HCT116 (cell line): ENCODE data around the gene NUFIP2.

ENCODE experiments used
- EZH2 ChIP-seq: fragments of 200-600 bp; sonication (generic); IDR thresholded peaks from 2 replicates; pipeline ENCODE4 v1.6.1; 2017; ENCODE audit warnings: antibody characterized with exemption, mixed run types
- JUND ChIP-seq: IDR thresholded peaks from 2 replicates; pipeline ENCODE4 v1.6.1; 2012
- POLR2AphosphoS5 ChIP-seq: IDR thresholded peaks from 2 replicates; pipeline ENCODE4 v1.6.1; 2011; ENCODE audit warnings: mild to moderate bottlenecking, low read depth, low read length, moderate library complexity
- SIN3A ChIP-seq: IDR thresholded peaks from 2 replicates; pipeline ENCODE4 v1.6.1; 2012; ENCODE audit warnings: low read depth
- TCF7L2 ChIP-seq: IDR thresholded peaks from 2 replicates; pipeline ENCODE4 v1.7.0; 2011; ENCODE audit warnings: borderline replicate concordance, inconsistent platforms; ENCODE audit not compliant: insufficient read depth, insufficient read length; ENCODE audit errors: extremely low read depth
- YY1 ChIP-seq: IDR thresholded peaks from 2 replicates; pipeline ENCODE4 v1.6.1; 2011; ENCODE audit warnings: low read length, low read depth, moderate library complexity, mild to moderate bottlenecking; ENCODE audit not compliant: insufficient replicate concordance; ENCODE audit errors: extremely low read depth
- ZFX ChIP-seq: fragments of 450-650 bp; IDR thresholded peaks from 2 replicates; pipeline ENCODE4 v1.6.1; 2017
- TF ChIP-seq, protein P1 (sequence below), 3 experiments: fragments of 200-600 bp in 1 of 3; sonication (generic) in 1 of 3; IDR thresholded peaks in 2 of 3; conservative IDR thresholded peaks in 1 of 3; 2 replicates each; pipeline ENCODE4 v1.5.1; 2012 to 2017; ENCODE audit warnings: low read depth in 2 of 3, low read length in 2 of 3, antibody characterized with exemption in 1 of 3, borderline replicate concordance in 1 of 3, control low read depth in 1 of 3, mild to moderate bottlenecking in 1 of 3, mixed read lengths in 1 of 3, mixed run types in 1 of 3, moderate library complexity in 1 of 3; ENCODE audit not compliant: insufficient read depth in 1 of 3

DNA sequence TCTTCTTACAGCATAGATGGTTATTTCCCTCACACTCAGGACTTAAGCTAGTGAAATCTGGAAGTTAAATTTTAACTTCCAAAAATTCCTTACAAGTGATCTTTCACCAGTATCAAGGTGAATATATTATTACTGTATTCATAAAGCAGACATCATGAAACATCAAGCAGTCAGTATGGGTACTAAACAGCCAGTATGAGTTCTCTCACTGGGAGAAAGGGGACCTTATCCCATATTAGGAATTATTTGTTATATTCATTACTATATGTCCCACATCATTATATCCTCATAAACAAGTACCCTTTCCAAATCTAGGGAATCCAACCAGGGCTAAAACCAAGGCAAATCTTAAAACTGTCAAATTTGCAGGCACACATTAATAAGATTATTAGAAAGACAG lies 15.3 kb downstream of the NUFIP2 start:
- TF ChIP-seq, protein P1, sequence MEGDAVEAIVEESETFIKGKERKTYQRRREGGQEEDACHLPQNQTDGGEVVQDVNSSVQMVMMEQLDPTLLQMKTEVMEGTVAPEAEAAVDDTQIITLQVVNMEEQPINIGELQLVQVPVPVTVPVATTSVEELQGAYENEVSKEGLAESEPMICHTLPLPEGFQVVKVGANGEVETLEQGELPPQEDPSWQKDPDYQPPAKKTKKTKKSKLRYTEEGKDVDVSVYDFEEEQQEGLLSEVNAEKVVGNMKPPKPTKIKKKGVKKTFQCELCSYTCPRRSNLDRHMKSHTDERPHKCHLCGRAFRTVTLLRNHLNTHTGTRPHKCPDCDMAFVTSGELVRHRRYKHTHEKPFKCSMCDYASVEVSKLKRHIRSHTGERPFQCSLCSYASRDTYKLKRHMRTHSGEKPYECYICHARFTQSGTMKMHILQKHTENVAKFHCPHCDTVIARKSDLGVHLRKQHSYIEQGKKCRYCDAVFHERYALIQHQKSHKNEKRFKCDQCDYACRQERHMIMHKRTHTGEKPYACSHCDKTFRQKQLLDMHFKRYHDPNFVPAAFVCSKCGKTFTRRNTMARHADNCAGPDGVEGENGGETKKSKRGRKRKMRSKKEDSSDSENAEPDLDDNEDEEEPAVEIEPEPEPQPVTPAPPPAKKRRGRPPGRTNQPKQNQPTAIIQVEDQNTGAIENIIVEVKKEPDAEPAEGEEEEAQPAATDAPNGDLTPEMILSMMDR (IDR thresholded peaks at IDR 0.05 in 2 of 3, conservative IDR thresholded peaks at IDR 0.05 in 1 of 3; ENCODE audit: borderline replicate concordance in 1 of 3, insufficient read depth in 1 of 3, low read depth in 2 of 3, low read length in 2 of 3), result no peak
- TF ChIP-seq EZH2 (no peak), TCF7L2 (no peak), YY1 (no peak), POLR2AphosphoS5 (no peak), SIN3A (no peak), JUND (no peak), ZFX (no peak)
